ENCODE measurements around the gene EIF2AK3.

- TF ChIP-seq CTCF (IDR thresholded peaks at IDR 0.05; ENCODE audit: insufficient read depth, low read depth, low read length) (no peak), EZH2 (IDR thresholded peaks at IDR 0.05; ENCODE audit: insufficient read depth, low read length) (no peak)
Observed at GRCh38 chr2:88538362-88538917, 88.8 kb downstream of the EIF2AK3 start.

Measured in astrocyte (in vitro differentiated cells and primary cell).